ENCODE data around the gene KRTAP4-3. TPM values are rescaled to one million over a fixed set of nuclear protein-coding genes. Genes with fewer than 3 reads are reported as not detected.
"Not testable (repeated sequence)": the region's sequence is repeated elsewhere in the genome, so short reads cannot be mapped to it uniquely, and the experiment has no call there.

KRTAP4-3 gene
- total RNA-seq, 2 experiments from 2014 or later = not detected

DNA sequence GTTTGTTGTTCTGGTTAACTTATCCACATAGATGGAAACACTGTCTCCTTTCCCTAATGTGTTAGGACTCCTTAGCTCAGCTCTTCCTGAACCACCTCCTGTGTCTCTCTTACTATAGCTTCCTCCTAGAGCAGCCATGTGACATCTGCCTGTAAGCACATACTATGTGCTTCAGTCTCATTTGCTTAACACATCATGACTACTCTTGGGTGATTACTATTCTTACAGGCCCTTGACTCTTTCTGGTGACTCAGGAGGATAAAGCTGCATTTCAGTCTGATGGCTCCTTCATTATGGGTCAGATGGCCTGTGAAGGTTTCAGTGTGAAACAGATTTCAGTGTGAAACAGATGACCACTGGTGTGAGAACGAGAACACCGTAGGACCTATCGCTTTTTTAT is 10.3 kb upstream of the KRTAP4-3 start:
- Mint-ChIP-seq H3K4me1 (ENCODE audit: low read depth) (no peaks in the 10 kb centered on the region), H3K9me3 (no peaks in the 10 kb centered on the region), H3K27me3 (no peaks in the 10 kb centered on the region), H3K4me3 (no peak overlapping the region), H3K27ac (no peak overlapping the region), H3K36me3 (no peaks in the 10 kb centered on the region)
- POLR2A ChIA-PET = no interaction called here
- DNase-seq = no peak
- CTCF ChIA-PET = no interaction called here
- intact Hi-C loops (cut with micrococcal nuclease) = no loop called here

- Mint-ChIP-seq H3K36me3 (no peaks in the 10 kb centered on the region), H3K9me3 (no peaks in the 10 kb centered on the region), H3K4me1 (ENCODE audit: low read depth) (no peaks in the 10 kb centered on the region), H3K27ac (no peak within 1 kb of the TSS), H3K4me3 (no peak within 1 kb of the TSS), H3K27me3 (no peaks in the 10 kb centered on the region)
- ChIA-PET CTCF (no interaction called here), POLR2A (no interaction called here)
- no peak for DNase-seq
- intact Hi-C loops (cut with micrococcal nuclease) = no loop called here
These were observed 9.8 kb upstream of the KRTAP4-3 start, which contains the start of gene KRTAP4-2 for GRCh38 chr17:41177727-41178271. TSS of gene KRTAP4-2 (minus strand) at chr17:41178221. CDS start at chr17:41178164, 57 bp downstream.

DNA sequence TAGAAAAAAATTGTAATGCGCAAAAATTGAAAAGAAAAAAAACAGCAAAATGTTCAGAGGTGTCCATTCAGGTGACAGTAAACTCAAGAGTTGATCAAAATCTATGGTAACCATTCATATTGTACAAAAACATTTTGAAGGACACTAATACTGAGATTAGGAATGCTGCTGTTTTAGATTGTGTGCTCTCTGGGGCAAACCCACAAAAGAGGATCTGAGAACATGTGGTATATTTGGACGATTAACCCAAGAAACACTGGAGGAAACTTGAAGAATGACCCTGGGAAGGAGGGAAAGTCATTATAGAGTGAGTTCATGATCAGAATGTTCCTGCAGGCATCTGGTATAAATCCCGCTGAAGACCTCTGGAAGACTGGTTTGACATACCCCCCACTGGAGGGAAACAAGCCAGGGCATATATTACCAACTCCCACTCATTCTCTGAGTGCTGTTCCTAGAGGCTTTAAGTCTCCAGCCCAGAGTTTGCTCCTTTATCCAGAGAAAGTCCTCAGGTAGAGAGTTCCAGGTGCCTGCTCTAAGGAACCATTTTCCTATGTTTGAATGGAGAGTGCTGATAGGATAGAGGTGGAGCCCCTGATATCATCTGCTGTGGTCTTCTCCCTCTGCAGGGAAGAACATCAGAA is 8.8 kb upstream of the KRTAP4-3 start:
- intact Hi-C loops (cut with micrococcal nuclease) = no loop called here
- Mint-ChIP-seq H3K27me3 (no peaks in the 10 kb centered on the region), H3K36me3 (no peaks in the 10 kb centered on the region), H3K4me1 (ENCODE audit: low read depth) (no peaks in the 10 kb centered on the region), H3K4me3 (no peak overlapping the region), H3K9me3 (no peaks in the 10 kb centered on the region), H3K27ac (no peak overlapping the region)
- DNase-seq = no peak
- ChIA-PET CTCF (no interaction called here), POLR2A (no interaction called here)

GRCh38 chr17:41171886-41172285 is 3.9 kb upstream of the KRTAP4-3 start:
- Mint-ChIP-seq H3K9me3 (no peaks in the 10 kb centered on the region), H3K27me3 (no peaks in the 10 kb centered on the region), H3K4me3 (no peak overlapping the region), H3K4me1 (ENCODE audit: low read depth) (no peaks in the 10 kb centered on the region), H3K36me3 (no peaks in the 10 kb centered on the region), H3K27ac (no peak overlapping the region)
- POLR2A ChIA-PET = no interaction called here
- CTCF ChIA-PET = no interaction called here
- intact Hi-C loops (cut with micrococcal nuclease) = no loop called here
- no peak for DNase-seq

DNA sequence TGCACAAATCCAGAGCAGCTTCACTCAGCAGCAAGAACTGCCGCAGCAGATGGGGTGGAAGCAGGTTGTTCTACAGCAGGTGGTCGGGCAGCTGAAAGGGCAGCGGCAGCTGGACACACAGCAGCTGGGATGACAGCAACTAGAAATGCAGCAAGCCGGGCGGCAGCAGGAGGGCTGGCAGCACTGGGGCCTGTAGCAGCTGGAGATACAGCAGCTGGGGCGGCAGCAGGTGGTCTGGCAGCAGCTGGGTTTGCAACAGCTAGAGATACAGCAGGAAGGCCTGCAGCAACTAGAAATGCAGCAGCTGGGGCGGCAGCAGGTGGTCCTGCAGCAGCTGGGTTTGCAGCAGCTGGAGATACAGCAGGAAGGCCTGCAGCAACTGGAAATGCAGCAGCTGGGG is 460 bp downstream of the KRTAP4-3 start:
- CTCF ChIA-PET = no interaction called here
- Mint-ChIP-seq H3K27me3 (no peaks in the 10 kb centered on the region), H3K9me3 (no peaks in the 10 kb centered on the region), H3K27ac (no peak overlapping the region), H3K4me1 (ENCODE audit: low read depth) (no peaks in the 10 kb centered on the region), H3K4me3 (no peak overlapping the region), H3K36me3 (no peaks in the 10 kb centered on the region)
- no peak for DNase-seq
- POLR2A ChIA-PET = no interaction called here
- intact Hi-C loops (cut with micrococcal nuclease) = no loop called here

DNA sequence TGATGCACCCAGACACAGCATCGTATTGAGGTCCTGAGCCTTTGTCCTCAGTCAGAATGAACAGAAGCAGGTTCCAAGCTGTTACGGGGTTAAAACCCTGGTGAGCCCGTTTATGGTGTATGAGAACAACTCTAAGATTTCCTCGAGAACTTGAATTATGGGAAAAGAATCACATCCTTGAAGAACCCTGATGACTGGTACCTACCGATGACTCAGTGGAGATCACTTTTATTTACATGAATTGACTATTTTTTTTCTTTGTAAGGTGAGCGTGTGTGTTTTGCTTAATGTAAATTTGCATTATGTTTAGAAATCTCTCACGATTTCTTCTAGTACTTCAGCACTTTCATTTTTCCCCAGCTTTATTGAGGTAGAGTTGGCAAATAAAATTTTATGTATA is 4.2 kb downstream of the KRTAP4-3 start:
- intact Hi-C loops (cut with micrococcal nuclease) = no loop called here
- Mint-ChIP-seq H3K4me3 (no peak overlapping the region), H3K27ac (no peak overlapping the region), H3K36me3 (no peaks in the 10 kb centered on the region), H3K4me1 (ENCODE audit: low read depth) (no peaks in the 10 kb centered on the region), H3K27me3 (peaks cover 3% of the 10 kb centered on the region), H3K9me3 (no peaks in the 10 kb centered on the region)
- ChIA-PET POLR2A (no interaction called here), CTCF (no interaction called here)
- DNase-seq = no peak

GRCh38 chr17:41160648-41161047 is 7.4 kb downstream of the KRTAP4-3 start, which contains the start of gene KRTAP4-4:
TSS of gene KRTAP4-4 (minus strand) at chr17:41160748. CDS start at chr17:41160691, 57 bp downstream.
- Mint-ChIP-seq H3K36me3 (no peaks in the 10 kb centered on the region), H3K27ac (no peak within 1 kb of the TSS), H3K4me1 (ENCODE audit: low read depth) (no peaks in the 10 kb centered on the region), H3K27me3 (peaks cover 7% of the 10 kb centered on the region), H3K9me3 (no peaks in the 10 kb centered on the region), H3K4me3 (no peak within 1 kb of the TSS)
- ChIA-PET POLR2A (no interaction called here), CTCF (no interaction called here)
- DNase-seq = no peak
- intact Hi-C loops (cut with micrococcal nuclease) = no loop called here

- H3K9me3 Mint-ChIP-seq; H3K36me3 Mint-ChIP-seq; H3K27ac Mint-ChIP-seq; H3K27me3 Mint-ChIP-seq; DNase-seq; H3K4me1 Mint-ChIP-seq (ENCODE audit: low read depth); intact Hi-C loops (cut with micrococcal nuclease); CTCF ChIA-PET; POLR2A ChIA-PET; H3K4me3 Mint-ChIP-seq: not testable (repeated sequence)
These were observed 7.8 kb downstream of the KRTAP4-3 start for GRCh38 chr17:41160190-41160589.

- H3K9me3 Mint-ChIP-seq = no peaks in the 10 kb centered on the region
- DNase-seq = no peak
- H3K4me1 Mint-ChIP-seq (ENCODE audit: low read depth) = no peaks in the 10 kb centered on the region
- H3K27me3 Mint-ChIP-seq = peaks cover 4% of the 10 kb centered on the region
- H3K36me3 Mint-ChIP-seq = no peaks in the 10 kb centered on the region
- no peak overlapping the region for H3K4me3 Mint-ChIP-seq
- H3K27ac Mint-ChIP-seq = no peak overlapping the region
- ChIA-PET POLR2A (no interaction called here), CTCF (no interaction called here)
- intact Hi-C loops (cut with micrococcal nuclease) = no loop called here
These were observed 14.2 kb downstream of the KRTAP4-3 start for GRCh38 chr17:41153856-41154255.

DNA sequence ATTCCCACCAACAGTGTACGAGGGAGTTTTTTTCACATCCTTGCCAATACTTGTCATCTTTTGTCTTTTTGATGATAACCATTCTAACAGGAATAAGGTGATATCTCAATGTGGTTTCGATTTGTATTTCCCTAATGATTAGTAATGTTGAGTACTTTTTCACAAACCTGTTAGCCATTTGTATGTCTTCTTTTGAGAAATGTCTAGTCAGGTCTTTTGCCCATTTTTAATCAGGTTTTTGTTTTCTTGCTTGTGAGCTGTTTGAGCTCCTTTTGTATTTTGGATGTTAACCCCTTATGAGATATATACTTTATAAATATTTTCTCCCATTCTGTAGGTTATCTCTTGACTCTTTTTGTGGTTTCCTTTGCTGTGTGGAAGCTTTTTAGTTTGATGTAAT is 16.5 kb downstream of the KRTAP4-3 start:
- ChIA-PET CTCF (no interaction called here), POLR2A (no interaction called here)
- Mint-ChIP-seq H3K4me3 (no peak overlapping the region), H3K4me1 (ENCODE audit: low read depth) (no peaks in the 10 kb centered on the region), H3K27me3 (peaks cover 2% of the 10 kb centered on the region), H3K27ac (no peak overlapping the region), H3K9me3 (no peaks in the 10 kb centered on the region), H3K36me3 (no peaks in the 10 kb centered on the region)
- intact Hi-C loops (cut with micrococcal nuclease) = no loop called here
- DNase-seq = no peak

DNA sequence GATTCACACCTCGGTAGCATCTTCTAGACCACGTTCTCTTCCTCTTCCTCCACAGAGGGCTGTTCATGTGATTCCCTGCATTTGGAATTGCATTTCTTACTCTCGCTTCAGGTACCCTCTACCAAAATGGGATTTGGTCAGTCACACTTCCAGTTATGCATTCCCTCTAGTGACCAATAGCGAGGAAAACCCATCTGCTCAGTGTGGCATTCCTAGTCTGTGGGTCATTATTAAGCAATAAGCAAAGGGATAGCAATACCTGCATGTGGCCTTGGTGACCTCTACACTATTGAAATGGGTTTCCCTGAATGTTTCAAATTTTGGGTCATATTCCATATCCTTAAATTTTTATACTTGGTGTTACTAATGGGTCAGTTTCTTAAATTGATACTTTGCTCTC is 18.0 kb downstream of the KRTAP4-3 start:
- Mint-ChIP-seq H3K27ac (no peak overlapping the region), H3K27me3 (no peaks in the 10 kb centered on the region), H3K9me3 (no peaks in the 10 kb centered on the region), H3K4me3 (no peak overlapping the region), H3K36me3 (no peaks in the 10 kb centered on the region), H3K4me1 (ENCODE audit: low read depth) (no peaks in the 10 kb centered on the region)
- CTCF ChIA-PET = no interaction called here
- intact Hi-C loops (cut with micrococcal nuclease) = no loop called here
- POLR2A ChIA-PET = no interaction called here
- DNase-seq = no peak

GRCh38 chr17:41149652-41149985 is 18.4 kb downstream of the KRTAP4-3 start, which contains the start of gene KRTAP4-5:
TSS of gene KRTAP4-5 (minus strand) at chr17:41149825. CDS start at chr17:41149767, 58 bp downstream.
- POLR2A ChIA-PET = no interaction called here
- CTCF ChIA-PET = no interaction called here

GRCh38 chr17:41148971-41149651 is 18.9 kb downstream of the KRTAP4-3 start:
- H3K27me3 Mint-ChIP-seq; H3K9me3 Mint-ChIP-seq; DNase-seq; POLR2A ChIA-PET; H3K36me3 Mint-ChIP-seq; intact Hi-C loops (cut with micrococcal nuclease); H3K4me3 Mint-ChIP-seq; CTCF ChIA-PET; H3K4me1 Mint-ChIP-seq (ENCODE audit: low read depth); H3K27ac Mint-ChIP-seq: not testable (repeated sequence)

More at GRCh38 chr17:41149652-41149985, 18.4 kb downstream of the KRTAP4-3 start, which contains the start of gene KRTAP4-5:
- H3K4me3 Mint-ChIP-seq = no peak within 1 kb of the TSS
- no peaks in the 10 kb centered on the region for H3K27me3 Mint-ChIP-seq
- intact Hi-C loops (cut with micrococcal nuclease) = no loop called here
- no peaks in the 10 kb centered on the region for H3K4me1 Mint-ChIP-seq (ENCODE audit: low read depth)
- no peak within 1 kb of the TSS for H3K27ac Mint-ChIP-seq
- DNase-seq = no peak
- H3K9me3 Mint-ChIP-seq = no peaks in the 10 kb centered on the region
- no peaks in the 10 kb centered on the region for H3K36me3 Mint-ChIP-seq

All from activated CD4-positive, alpha-beta memory T cell treated with anti-CD3 and anti-CD28 coated beads for 36 hours (primary cell).